ENCODE measurements around the gene CHML. TPM values are rescaled to one million over a fixed set of nuclear protein-coding genes. Genes with fewer than 3 reads are reported as not detected.

CHML gene
- total and polyA plus RNA-seq, 2 experiments from 2014 or later, result 19.9 to 66.8 TPM

DNA sequence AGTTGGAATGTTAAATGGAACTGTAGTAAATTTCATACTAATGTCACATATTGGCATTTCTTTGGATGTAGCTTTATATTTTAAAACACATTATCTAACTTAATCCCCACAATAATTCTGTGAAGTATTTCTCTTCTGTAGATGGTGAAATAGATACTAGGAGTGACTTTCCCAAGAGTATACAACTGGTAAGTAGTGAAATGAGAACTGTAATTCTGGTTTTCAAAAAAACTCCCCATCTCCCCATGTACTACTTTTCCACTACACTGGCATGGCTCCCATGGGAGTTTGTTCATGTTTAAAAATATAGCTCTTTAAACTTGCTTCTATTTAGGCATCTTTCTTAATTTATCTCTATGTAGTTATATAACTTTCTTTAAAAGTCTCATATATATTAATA, 10.2 kb downstream of the CHML start:
- TF ChIP-seq POLR2AphosphoS5 (IDR thresholded peaks at IDR 0.05; ENCODE audit: low read depth), result no peak
- TF ChIP-seq, protein P1, sequence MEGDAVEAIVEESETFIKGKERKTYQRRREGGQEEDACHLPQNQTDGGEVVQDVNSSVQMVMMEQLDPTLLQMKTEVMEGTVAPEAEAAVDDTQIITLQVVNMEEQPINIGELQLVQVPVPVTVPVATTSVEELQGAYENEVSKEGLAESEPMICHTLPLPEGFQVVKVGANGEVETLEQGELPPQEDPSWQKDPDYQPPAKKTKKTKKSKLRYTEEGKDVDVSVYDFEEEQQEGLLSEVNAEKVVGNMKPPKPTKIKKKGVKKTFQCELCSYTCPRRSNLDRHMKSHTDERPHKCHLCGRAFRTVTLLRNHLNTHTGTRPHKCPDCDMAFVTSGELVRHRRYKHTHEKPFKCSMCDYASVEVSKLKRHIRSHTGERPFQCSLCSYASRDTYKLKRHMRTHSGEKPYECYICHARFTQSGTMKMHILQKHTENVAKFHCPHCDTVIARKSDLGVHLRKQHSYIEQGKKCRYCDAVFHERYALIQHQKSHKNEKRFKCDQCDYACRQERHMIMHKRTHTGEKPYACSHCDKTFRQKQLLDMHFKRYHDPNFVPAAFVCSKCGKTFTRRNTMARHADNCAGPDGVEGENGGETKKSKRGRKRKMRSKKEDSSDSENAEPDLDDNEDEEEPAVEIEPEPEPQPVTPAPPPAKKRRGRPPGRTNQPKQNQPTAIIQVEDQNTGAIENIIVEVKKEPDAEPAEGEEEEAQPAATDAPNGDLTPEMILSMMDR (conservative IDR thresholded peaks at IDR 0.05; ENCODE audit: low read depth in 2 of 2), result no peak
- TF ChIP-seq, protein P2, sequence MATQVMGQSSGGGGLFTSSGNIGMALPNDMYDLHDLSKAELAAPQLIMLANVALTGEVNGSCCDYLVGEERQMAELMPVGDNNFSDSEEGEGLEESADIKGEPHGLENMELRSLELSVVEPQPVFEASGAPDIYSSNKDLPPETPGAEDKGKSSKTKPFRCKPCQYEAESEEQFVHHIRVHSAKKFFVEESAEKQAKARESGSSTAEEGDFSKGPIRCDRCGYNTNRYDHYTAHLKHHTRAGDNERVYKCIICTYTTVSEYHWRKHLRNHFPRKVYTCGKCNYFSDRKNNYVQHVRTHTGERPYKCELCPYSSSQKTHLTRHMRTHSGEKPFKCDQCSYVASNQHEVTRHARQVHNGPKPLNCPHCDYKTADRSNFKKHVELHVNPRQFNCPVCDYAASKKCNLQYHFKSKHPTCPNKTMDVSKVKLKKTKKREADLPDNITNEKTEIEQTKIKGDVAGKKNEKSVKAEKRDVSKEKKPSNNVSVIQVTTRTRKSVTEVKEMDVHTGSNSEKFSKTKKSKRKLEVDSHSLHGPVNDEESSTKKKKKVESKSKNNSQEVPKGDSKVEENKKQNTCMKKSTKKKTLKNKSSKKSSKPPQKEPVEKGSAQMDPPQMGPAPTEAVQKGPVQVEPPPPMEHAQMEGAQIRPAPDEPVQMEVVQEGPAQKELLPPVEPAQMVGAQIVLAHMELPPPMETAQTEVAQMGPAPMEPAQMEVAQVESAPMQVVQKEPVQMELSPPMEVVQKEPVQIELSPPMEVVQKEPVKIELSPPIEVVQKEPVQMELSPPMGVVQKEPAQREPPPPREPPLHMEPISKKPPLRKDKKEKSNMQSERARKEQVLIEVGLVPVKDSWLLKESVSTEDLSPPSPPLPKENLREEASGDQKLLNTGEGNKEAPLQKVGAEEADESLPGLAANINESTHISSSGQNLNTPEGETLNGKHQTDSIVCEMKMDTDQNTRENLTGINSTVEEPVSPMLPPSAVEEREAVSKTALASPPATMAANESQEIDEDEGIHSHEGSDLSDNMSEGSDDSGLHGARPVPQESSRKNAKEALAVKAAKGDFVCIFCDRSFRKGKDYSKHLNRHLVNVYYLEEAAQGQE (IDR thresholded peaks at IDR 0.05; ENCODE audit: unreplicated experiment), result no peak
- no peak for TF ChIP-seq EZH2 (IDR thresholded peaks at IDR 0.05; ENCODE audit: low read depth, unreplicated experiment)
- TF ChIP-seq JUNB (IDR thresholded peaks at IDR 0.05; ENCODE audit: unreplicated experiment), result no peak
- TF ChIP-seq ZNF114 (CRISPR knock-in tag; IDR thresholded peaks at IDR 0.05), result no peak
- TF ChIP-seq, protein P3, sequence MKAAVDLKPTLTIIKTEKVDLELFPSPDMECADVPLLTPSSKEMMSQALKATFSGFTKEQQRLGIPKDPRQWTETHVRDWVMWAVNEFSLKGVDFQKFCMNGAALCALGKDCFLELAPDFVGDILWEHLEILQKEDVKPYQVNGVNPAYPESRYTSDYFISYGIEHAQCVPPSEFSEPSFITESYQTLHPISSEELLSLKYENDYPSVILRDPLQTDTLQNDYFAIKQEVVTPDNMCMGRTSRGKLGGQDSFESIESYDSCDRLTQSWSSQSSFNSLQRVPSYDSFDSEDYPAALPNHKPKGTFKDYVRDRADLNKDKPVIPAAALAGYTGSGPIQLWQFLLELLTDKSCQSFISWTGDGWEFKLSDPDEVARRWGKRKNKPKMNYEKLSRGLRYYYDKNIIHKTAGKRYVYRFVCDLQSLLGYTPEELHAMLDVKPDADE (IDR thresholded peaks at IDR 0.05), result no peak
- no peak for TF ChIP-seq EZH2phosphoT487 (IDR thresholded peaks at IDR 0.05; ENCODE audit: unreplicated experiment)
- TF ChIP-seq ZNF331 (CRISPR knock-in tag; IDR thresholded peaks at IDR 0.05; ENCODE audit: low read depth), result no peak
- TF ChIP-seq, protein P4, sequence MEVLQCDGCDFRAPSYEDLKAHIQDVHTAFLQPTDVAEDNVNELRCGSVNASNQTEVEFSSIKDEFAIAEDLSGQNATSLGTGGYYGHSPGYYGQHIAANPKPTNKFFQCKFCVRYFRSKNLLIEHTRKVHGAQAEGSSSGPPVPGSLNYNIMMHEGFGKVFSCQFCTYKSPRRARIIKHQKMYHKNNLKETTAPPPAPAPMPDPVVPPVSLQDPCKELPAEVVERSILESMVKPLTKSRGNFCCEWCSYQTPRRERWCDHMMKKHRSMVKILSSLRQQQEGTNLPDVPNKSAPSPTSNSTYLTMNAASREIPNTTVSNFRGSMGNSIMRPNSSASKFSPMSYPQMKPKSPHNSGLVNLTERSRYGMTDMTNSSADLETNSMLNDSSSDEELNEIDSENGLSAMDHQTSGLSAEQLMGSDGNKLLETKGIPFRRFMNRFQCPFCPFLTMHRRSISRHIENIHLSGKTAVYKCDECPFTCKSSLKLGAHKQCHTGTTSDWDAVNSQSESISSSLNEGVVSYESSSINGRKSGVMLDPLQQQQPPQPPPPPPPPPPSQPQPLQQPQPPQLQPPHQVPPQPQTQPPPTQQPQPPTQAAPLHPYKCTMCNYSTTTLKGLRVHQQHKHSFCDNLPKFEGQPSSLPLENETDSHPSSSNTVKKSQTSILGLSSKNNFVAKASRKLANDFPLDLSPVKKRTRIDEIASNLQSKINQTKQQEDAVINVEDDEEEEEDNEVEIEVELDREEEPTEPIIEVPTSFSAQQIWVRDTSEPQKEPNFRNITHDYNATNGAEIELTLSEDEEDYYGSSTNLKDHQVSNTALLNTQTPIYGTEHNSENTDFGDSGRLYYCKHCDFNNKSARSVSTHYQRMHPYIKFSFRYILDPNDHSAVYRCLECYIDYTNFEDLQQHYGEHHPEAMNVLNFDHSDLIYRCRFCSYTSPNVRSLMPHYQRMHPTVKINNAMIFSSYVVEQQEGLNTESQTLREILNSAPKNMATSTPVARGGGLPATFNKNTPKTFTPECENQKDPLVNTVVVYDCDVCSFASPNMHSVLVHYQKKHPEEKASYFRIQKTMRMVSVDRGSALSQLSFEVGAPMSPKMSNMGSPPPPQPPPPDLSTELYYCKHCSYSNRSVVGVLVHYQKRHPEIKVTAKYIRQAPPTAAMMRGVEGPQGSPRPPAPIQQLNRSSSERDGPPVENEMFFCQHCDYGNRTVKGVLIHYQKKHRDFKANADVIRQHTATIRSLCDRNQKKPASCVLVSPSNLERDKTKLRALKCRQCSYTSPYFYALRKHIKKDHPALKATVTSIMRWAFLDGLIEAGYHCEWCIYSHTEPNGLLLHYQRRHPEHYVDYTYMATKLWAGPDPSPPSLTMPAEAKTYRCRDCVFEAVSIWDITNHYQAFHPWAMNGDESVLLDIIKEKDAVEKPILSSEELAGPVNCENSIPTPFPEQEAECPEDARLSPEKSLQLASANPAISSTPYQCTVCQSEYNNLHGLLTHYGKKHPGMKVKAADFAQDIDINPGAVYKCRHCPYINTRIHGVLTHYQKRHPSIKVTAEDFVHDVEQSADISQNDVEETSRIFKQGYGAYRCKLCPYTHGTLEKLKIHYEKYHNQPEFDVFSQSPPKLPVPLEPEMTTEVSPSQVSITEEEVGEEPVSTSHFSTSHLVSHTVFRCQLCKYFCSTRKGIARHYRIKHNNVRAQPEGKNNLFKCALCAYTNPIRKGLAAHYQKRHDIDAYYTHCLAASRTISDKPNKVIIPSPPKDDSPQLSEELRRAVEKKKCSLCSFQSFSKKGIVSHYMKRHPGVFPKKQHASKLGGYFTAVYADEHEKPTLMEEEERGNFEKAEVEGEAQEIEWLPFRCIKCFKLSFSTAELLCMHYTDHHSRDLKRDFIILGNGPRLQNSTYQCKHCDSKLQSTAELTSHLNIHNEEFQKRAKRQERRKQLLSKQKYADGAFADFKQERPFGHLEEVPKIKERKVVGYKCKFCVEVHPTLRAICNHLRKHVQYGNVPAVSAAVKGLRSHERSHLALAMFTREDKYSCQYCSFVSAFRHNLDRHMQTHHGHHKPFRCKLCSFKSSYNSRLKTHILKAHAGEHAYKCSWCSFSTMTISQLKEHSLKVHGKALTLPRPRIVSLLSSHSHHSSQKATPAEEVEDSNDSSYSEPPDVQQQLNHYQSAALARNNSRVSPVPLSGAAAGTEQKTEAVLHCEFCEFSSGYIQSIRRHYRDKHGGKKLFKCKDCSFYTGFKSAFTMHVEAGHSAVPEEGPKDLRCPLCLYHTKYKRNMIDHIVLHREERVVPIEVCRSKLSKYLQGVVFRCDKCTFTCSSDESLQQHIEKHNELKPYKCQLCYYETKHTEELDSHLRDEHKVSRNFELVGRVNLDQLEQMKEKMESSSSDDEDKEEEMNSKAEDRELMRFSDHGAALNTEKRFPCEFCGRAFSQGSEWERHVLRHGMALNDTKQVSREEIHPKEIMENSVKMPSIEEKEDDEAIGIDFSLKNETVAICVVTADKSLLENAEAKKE (CRISPR knock-in tag; IDR thresholded peaks at IDR 0.05), result no peak
- TF ChIP-seq CREB1 (CRISPR knock-in tag; IDR thresholded peaks at IDR 0.05; ENCODE audit: low read depth), result no peak
- TF ChIP-seq NANOG (IDR thresholded peaks at IDR 0.05; ENCODE audit: borderline replicate concordance), result no peak
- no peak for TF ChIP-seq STAT1 (IDR thresholded peaks at IDR 0.05; ENCODE audit: unreplicated experiment)
- H3K36me3 ChIP-seq (ENCODE audit: insufficient read depth), result peaks cover 4% of the 10 kb centered on the region; the same call in 1 of the 2 replicates
- DNase-seq (ENCODE audit: low spot score) (no peak), ATAC-seq (no peak)
- Mint-ChIP-seq H3K27me3 (ENCODE audit: insufficient read depth, low read depth, poor library complexity) (no peaks in the 10 kb centered on the region), H3K36me3 (ENCODE audit: low read depth) (peaks cover 22% of the 10 kb centered on the region; the same call in 2 of the 3 replicates), H3K9me3 (no peaks in the 10 kb centered on the region), H3K4me3 (no peak overlapping the region), H3K4me1 (peaks cover 38% of the 10 kb centered on the region), H3K27ac (no peak overlapping the region)
- H3K27ac ChIP-seq (ENCODE audit: low read depth), result no peak overlapping the region
- no peaks in the 10 kb centered on the region for H3K9me2 ChIP-seq (ENCODE audit: insufficient read depth)
- H3K27me3 ChIP-seq (ENCODE audit: insufficient read depth), result no peaks in the 10 kb centered on the region
- H3K4me3 ChIP-seq, result no peak overlapping the region
- H3K4me1 ChIP-seq (ENCODE audit: insufficient read depth), result peaks cover 31% of the 10 kb centered on the region
- H3K4me2 ChIP-seq, result no peak overlapping the region
- peaks cover 9% of the 10 kb centered on the region; the same call in 1 of the 2 replicates for H4K20me1 ChIP-seq (replicated peaks; ENCODE audit: insufficient read depth)
- H2AFZ ChIP-seq, result no peak overlapping the region
- no peaks in the 10 kb centered on the region for H3F3A ChIP-seq (replicated peaks; ENCODE audit: low read depth)
- H3K79me2 ChIP-seq (replicated peaks; ENCODE audit: insufficient read depth), result peaks cover 56% of the 10 kb centered on the region

Data from GM23338 (cell line).